CD4-positive, alpha-beta T cell treated with Interleukin-1 beta for 1 hour (primary cell): Measurements from ENCODE around the gene CLCN6.
A peak's percentile ranks its signal among the peaks of the same experiment; 100 is the strongest.

Source experiments
- DNase-seq, 2 donors: peaks; one replicate each; pipeline ENCODE4 v3.0.0-alpha.2; 2020 to 2022

The CLCN6 gene, protein sequence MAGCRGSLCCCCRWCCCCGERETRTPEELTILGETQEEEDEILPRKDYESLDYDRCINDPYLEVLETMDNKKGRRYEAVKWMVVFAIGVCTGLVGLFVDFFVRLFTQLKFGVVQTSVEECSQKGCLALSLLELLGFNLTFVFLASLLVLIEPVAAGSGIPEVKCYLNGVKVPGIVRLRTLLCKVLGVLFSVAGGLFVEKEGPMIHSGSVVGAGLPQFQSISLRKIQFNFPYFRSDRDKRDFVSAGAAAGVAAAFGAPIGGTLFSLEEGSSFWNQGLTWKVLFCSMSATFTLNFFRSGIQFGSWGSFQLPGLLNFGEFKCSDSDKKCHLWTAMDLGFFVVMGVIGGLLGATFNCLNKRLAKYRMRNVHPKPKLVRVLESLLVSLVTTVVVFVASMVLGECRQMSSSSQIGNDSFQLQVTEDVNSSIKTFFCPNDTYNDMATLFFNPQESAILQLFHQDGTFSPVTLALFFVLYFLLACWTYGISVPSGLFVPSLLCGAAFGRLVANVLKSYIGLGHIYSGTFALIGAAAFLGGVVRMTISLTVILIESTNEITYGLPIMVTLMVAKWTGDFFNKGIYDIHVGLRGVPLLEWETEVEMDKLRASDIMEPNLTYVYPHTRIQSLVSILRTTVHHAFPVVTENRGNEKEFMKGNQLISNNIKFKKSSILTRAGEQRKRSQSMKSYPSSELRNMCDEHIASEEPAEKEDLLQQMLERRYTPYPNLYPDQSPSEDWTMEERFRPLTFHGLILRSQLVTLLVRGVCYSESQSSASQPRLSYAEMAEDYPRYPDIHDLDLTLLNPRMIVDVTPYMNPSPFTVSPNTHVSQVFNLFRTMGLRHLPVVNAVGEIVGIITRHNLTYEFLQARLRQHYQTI

GRCh38 chr1:11805422-11806306 lies at the start of gene CLCN6, which contains the start of gene MTHFR:
CLCN6 (plus strand) TSS chr1:11806191; CDS start chr1:11806263, 72 bp downstream.
MTHFR (minus strand) TSS chr1:11805964; CDS start chr1:11803116, 2,848 bp downstream.
- peak; percentile 97 to 99 for DNase-seq

DNA sequence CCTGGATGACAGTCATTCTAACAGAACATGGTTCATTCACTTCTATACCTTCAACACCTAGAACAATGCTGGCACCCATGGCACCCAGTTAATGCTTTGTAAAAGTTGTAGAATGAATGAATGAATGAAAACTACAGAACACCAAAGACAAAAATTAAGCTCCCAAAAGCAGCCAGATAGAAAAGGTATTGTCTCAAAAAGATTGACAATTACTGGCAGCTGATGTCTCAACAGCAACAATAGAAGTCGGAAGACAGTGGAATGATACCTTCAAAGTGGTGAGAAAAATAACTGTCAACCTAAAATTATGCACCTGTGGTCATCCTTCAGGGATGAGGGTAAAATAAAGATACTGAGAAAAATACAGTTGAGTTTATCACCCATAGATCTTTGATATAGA lies 48.9 kb upstream of the CLCN6 start:
- DNase-seq, result no peak

DNA sequence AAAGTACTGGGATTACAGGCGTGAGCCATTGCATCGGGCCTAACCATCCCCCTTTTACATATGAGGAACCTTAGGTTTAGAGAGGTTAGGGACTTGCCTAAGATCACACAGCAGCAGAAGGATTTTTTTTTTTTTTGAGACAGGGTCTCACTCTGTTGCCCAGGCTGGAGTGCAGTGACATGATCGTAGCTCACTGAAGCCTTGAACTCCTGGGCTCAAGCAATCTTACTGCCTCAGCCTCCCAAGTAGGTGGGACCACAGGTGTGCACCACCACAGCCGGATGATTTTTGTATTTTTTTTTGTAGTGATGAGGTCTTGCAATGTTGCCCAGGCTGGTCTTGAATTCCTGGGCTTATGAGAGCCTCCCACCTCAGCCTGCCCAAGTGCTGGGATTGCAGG lies 46.2 kb upstream of the CLCN6 start:
- no peak for DNase-seq

GRCh38 chr1:11761285-11761684 lies 44.7 kb upstream of the CLCN6 start:
- DNase-seq, result no peak

DNA sequence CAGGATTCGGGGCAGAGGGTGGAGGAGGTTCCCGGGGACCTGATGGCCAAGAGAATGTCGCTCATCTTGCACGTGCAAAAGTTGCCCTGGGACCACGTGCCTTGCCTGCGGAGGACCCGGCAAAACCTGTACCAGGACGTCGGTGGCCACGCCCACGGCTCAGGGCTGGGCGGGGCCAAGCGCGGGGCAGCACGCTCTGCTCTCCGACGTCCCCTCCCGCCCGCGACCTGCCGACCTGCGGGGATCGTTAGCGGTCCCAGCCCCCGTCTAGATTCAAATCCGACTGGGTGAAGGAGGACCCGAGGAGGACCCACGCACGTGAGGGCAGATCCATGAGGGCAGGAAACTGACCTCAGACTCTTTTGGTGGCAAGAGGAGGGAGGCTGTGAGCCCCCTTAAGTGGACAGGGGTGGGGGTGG lies 44.0 kb upstream of the CLCN6 start, which contains the start of gene C1orf167:
TSS of gene C1orf167 (plus strand) at position 206 of the 419 bp plus-strand sequence. CDS start 2,208 bp downstream, outside the sequence.
- DNase-seq, result peak; percentile 11 to 21

DNA sequence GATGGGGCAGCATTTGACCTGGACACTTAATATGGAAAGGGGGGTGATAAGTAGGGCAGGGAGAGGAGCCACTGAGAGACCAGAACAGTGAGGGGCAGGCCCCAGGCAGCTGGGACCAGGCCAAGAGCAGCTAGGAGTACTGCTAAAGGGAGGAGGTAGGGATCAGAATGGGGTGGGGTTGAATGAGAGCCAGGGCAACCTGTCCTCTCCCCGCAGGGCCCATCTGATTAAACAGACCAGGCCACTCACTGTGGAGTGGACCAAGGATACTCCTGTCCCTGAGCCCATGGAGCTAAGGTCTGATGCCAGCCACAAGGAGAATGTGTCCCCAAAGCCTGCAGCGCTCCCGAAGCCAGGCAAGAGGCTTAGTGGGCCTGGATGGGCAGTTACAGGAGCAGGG lies 41.9 kb upstream of the CLCN6 start:
- DNase-seq, result no peak

DNA sequence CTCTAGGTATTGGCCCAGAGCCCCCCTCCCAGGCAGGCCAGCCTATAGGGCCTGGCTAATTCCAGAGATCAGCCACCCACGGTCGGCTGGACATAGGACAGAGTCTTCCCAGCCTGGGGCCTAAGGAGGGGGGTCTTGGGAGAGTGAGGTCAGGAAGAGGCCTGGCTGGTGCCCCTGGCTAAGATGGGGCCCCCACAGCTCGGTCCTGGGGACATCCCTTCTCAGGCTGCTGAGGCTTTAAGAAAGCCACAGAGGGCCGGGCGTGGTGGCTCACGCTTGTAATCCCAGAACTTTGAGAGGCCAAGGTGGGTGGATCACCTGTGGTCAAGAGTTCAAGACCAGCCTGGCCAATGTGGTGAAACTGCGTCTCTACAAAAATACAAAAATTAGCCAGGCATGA lies 41.5 kb upstream of the CLCN6 start:
- no peak for DNase-seq

GRCh38 chr1:11765661-11766428 lies 40.1 kb upstream of the CLCN6 start:
- no peak for DNase-seq

DNA sequence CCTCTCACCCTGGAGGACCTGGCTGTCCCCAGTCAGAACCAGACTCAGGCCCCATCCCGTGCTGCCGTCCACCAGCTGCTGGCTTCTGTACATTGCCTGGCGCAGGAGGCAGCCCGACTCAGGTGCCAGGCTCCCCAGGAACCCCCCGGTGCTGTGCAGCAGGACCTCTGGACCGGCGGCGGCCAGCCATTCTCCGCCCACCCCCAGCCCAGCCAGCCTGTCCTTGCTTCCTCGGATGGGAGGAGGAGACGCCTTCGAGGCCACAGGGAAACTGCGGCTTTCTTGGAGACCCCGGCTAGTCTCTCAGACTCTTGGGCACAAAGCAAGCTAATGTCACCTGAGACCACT lies 39.6 kb upstream of the CLCN6 start:
- no peak for DNase-seq

DNA sequence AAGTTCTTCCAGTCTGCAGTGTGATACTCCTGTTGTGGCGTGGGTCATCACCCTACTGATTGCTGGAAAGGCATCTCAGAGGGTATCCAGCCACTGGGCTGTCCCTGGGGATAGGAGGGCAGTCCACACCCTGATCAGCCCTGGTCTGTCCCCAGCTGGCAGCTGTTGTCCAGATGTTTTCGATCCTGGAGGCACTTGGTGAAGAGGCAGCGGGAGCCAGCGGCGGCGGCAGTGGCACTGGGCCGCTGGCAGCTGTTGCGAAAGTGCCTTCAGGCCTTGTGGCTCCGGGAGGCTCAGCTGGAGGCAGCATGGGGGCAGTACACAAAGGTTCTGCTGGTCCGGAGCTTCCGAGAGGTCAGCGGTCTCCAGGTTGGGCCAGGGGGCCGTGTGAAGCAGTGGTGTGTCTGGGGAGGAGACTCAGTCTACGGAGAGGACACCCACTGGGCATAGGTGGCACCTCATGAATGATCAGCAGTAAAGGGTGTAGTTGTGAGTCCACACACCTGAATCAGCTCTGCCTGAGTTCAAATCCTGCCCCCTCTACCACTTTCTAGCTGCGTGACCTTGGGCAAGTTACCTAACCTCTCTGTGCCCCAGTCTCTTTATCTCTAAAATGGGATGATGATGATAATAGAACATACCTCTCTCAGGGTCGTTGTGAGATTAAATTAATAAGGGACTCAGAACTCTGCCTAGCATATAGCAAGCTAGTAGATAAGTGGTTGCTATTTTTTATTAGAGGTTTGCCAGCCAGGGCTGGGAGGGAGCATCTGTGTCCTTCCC lies 37.9 kb upstream of the CLCN6 start:
- no peak for DNase-seq

DNA sequence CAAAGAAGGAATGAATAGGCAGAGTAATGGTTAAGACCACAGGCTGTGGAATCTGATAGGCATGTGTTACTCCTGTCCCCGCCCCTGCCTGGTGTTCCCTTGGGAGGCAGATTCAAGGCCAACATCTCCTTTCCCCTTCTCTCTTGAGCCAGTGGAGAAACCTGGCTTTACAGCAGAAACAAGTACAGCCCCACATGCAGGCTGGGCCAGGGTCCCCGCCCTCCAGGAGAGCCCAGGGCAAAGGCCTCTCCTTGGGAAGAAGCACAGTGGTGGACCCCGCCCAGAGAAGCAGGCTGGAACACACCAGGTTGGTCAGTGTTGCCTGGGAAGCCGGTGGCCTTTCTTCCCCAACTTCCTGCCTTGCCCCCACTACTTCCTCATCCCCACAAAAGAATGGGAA lies 37.2 kb upstream of the CLCN6 start:
- no peak for DNase-seq

DNA sequence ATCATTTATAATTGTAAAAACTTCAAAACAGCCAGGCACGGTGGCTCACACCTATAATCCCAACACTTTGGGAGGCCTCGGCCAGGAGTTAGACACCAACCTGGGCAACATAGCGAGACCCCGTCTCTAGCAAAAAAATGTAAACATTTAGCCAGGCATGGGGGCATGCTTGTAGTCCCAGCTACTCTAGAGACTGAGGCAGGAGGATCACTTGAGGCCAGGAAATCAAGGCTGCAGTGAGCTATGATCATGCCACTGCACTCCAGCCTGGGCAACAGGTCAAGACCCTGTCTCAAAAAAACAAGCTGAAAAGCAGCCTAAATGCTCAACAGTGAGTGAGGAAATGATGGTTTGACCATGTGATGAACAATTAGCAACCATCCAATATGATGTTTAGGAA lies 36.7 kb upstream of the CLCN6 start:
- no peak for DNase-seq

GRCh38 chr1:11770011-11770410 lies 36.0 kb upstream of the CLCN6 start:
- DNase-seq, result no peak

DNA sequence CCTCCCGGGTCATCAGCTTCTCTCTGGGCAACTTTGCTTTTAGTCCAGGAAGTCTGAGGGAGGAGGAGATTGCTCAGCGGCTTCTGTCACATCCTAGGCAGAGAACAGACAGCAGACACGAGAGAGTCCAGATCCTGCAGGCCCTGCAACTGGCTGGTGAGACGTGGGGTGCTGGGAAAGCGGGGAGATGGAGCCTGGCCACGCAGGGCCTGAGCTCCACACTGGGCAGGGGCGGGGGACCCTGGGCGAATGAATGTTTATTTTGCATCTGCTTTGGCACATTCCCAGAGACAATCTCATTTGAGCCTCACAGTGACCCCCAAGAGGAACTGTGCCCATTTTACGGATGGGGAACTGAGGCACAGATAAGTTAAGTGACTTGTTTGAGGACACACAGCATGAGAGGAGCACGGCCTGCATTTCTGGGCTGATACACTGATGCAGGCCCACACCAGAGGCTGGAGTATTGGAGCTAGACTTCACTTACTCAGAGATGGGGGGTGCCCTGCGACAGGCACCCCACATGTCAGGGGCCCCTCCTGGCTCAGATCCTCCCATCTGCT lies 34.4 kb upstream of the CLCN6 start:
- DNase-seq, result no peak

DNA sequence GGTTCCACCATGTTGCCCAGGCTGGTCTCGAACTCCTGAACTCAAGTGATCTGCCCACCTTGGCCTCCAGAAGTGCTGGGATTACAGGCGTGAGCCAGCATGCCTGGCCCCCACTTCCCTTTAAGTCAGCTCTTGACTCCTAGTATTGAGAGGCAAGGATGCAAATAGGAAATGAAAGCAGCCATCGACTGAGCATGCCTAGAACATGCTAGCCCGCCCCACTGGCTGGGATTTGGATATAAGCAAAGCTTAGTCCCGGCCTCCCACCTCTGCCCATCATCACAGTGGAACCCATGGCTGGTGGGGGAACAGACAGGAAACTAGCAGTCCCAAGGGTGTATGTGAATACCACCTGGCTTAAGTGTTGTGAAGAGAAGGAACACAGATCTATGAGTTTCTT lies 33.5 kb upstream of the CLCN6 start:
- DNase-seq, result no peak

GRCh38 chr1:11774753-11775152 lies 31.2 kb upstream of the CLCN6 start:
- DNase-seq, result no peak

GRCh38 chr1:11777658-11778322 lies 28.2 kb upstream of the CLCN6 start:
- DNase-seq, result no peak

DNA sequence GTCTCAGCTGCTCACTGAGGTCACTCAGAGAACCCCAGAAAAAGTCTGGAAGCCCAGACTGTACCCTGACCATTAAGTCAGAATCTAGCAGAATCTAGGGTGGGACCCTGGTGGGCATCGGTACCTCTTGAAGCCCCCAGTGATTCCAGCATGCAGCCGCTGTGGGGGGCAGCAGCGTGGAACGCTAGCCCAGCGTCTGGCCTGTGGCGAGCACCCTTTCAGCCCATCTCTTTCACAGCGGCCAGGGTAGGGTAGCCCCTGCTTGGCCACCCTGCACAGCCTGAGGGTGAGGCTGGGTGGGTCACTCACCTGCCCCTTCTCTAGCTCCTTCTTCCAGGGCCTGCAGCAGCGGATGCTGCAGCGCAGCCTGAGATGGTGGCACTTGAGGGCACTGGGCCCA lies 27.7 kb upstream of the CLCN6 start:
- DNase-seq, result no peak

DNA sequence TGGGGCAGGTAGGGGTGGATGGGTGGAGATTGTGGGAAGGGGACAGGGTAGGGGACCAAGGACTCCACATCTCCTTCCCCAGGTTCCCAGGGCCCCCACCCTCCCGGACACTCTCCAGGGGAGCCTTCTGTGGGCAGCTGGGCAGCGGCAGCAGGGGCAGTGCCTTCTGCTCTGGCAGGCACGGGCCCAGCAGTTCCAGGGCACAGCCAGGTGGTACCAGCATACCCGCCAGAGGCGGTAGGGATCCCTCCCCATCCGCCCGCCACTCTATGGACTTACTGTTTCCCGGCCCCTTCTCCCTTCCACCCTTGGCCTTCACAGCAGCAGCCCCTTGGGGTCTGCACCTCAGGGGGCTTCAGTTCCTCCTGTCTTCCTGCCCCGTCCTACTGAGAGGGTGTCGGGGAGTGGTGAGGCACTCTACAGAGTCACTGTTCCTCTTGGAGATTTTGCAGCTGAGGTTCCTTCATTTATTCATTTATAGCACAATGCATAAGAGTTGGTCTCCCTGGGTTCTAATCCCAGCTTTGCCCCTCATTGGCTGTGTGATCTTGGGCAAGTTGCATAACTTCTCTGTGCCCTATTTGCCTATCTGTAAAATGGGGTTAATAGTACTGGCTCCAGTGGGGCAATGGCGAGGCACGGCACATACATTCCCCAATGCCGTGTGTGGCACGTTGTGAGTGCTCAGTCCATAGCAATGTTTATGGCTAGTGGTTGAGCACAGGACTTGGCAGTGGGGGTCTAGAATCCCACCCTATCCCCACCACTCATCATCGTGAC lies 27.0 kb upstream of the CLCN6 start:
- no peak for DNase-seq
